HG03103 (cell line): Measurements from ENCODE around the gene ZNF865.

Experiments
- ATAC-seq: cut with Tn5 transposase; IDR thresholded peaks from one replicate; pipeline ENCODE4 v1.9.1; 2021; ENCODE audit warnings: low read depth; ENCODE audit not compliant: unreplicated experiment

The ZNF865 gene

DNA sequence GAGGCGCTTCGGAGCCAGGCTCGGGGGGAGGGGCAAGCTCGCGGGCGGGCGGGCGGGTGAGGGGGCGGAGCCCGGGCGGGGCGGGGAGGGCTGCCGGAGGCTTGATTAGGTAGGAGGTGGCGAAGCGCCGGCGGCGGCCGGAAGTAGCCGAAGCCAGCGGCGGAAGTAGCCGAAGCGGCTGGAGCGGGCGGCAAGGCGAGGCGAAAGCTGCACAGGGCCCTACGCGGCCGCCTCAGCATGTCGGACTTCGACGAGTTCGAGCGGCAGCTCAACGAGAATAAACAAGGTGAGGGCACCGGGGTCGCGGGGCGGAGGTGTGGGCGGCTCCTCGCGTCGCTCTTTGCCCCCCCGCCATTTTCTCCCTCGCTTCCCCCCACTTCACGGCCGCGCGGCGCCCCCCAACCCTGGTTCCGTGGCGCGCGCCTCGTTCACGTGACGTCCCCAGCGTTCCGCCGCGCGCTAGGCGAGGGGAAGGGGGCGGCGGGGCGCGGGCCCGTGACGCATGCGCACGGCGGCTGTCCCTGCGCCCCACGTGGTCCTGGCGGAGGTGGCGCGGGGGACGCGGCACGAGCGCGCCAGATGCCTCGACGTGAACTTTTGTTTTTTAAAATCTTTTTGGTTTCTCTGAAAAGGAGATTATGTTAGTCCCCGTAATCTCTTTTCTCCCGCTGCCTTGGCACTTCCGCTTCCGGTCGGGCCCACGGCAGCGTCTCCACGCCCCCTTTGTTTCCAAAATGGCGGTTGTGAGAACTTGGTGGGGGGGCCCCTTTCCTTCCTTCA lies 49.6 kb downstream of the ZNF865 start, which contains the start of gene U2AF2:
Gene U2AF2 (plus strand): TSS at position 168 of the 780 bp plus-strand sequence. CDS start 70 bp downstream, at position 238.
- ATAC-seq: peak; percentile 35

- no peak for ATAC-seq
Observed at GRCh38 chr19:55655648-55656040, 50.2 kb downstream of the ZNF865 start.

- no peak for ATAC-seq
Observed at GRCh38 chr19:55656552-55656951, 51.1 kb downstream of the ZNF865 start.

DNA sequence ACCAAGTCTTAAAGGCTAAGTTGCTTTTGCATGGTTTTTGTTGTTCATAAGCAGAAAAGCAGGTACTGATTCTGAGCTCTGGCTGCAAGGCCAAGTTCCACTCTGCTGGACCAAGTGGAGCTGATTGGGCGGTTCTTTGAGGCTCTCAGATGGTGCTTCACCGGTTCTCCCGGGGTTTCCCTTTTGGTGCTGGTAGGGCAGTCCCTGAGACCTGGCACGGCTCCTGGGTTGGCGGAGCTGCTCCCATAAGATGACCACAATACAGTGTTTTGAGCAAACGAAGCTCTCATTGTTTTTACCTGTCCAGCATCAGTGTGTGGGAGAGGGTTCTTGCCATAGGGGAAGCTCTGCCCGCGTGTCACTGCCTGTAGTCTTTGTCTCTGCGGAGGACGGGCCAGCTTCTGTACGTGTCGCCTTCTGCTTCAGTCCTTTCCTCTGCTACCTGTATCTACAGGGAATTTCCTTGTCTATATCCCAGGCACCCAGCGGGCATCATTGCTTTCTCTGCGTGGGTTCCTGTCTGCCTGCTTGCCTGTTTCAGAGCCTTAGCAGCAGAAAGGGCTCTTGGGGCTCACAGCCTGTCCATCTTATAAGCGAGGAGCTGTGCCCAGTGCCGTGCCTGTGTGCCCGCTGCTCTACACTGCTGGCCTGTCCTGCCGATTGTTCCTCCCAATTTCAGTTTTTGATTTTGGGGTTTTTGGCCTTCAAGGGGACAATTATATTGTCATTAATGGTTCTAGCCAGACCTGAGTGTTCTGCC lies 51.7 kb downstream of the ZNF865 start:
- no peak for ATAC-seq

- ATAC-seq: no peak
Observed at GRCh38 chr19:55658846-55659459, 53.5 kb downstream of the ZNF865 start.

GRCh38 chr19:55659822-55660221 lies 54.4 kb downstream of the ZNF865 start:
- no peak for ATAC-seq

DNA sequence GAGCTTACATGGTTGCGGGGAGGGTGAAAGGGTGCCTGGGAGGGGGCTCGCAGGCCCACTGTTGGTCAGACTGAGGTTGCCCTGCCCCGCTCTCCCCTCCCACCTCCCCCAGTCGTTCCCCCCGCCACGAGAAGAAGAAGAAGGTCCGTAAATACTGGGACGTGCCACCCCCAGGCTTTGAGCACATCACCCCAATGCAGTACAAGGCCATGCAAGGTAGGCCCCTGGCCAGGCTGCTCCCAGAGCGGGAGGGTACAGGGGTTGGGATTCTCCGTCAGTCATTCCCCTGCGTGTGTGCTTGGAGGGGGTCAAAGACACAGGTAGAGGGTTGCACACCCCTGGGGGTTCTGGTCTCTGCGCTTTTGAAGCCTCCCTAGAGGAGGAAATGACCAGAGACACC lies 55.0 kb downstream of the ZNF865 start:
- no peak for ATAC-seq

DNA sequence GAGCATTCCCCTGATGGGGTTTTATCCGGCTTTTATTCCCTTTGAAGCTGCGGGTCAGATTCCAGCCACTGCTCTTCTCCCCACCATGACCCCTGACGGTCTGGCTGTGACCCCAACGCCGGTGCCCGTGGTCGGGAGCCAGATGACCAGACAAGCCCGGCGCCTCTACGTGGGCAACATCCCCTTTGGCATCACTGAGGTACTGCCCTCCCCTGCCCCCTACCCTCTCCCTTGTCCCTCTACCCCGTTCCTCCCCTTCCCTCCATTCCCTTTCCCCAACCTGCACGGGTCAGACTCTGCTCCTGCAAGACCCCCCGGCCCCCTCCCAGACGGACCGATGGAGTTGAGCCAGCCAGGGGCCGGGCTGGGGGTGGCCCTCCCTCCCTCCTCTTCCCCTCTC lies 55.5 kb downstream of the ZNF865 start:
- no peak for ATAC-seq

GRCh38 chr19:55661826-55662225 lies 56.4 kb downstream of the ZNF865 start:
- ATAC-seq: no peak

DNA sequence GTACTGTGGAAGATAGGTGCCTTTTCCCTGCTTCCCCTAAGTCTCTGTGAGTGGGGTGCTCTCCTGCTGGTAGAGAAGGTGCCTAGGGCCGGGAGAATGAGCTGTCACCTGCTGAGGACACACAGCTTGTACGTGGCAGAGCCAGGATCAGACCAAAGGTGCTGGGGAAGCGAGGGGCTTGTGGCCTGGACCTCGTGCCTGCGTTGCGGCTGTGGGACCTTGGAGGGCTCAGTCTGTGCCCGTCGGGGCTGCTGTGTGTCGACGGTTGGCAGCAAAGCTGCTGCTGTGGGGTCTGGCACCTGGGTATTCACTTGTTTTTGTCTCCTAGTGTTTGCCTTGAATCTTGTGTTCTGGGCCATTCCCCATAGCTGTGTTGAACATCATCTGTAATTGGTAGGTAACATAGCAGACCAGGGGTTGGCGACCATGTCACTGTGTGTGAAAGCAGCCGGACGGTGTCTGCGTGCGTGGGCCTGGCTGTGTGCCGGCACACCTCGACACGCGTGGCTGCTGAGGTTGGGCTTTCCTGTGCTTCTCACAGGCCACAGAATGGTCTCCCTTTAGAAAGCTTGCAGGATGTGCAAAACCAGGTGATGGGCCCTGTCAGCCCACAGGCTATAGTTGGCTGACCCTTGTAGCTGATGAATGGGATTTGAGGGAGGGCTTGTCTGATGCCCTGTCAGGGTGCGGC lies 58.5 kb downstream of the ZNF865 start:
- no peak for ATAC-seq

DNA sequence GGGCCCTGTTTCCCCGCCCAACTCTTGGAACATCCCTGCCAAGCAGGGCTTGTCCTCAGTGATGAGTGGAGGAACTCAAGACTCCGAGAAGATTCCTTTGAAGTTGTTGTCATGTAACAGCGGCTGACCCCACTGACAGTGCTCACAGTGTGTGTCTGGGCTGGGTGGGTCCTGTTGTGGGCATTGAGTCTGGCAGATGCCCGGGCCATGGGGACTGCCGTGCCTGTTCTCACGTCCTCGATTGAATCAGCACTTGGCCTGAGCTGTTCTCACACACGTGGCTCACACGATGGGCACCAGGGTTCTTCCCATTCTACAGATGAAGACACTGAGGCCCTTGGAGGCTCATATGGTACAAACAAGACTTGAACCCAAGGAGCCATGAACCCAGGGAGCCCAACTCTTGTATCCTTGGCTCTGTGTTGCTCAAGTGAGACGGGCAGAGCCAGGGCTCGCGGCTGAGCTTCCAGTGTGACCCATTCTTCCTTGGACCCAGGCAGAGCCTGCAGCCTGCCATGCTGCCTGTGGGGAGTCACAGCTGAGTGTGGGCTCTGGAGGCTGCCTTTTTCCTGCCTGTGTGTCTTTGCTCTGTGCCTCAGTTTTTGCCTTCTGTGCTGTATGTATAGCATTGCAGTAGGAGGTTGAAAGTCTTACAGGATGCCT lies 61.0 kb downstream of the ZNF865 start:
- no peak for ATAC-seq
